ENCODE results near the gene CERK. TPM values are rescaled to one million over a fixed set of nuclear protein-coding genes. Genes with fewer than 3 reads are reported as not detected.

The CERK gene
- total RNA-seq, 1 experiment from 2014 or later = 45.6 TPM

GRCh38 chr22:46687048-46687444 is 51.0 kb downstream of the CERK start:
- Mint-ChIP-seq H3K4me3 (no peak overlapping the region), H3K4me1 (0 out of 2 replicates have a peak, but pooled peaks cover 4% of the 10 kb centered on the region), H3K36me3 (peaks cover 28% of the 10 kb centered on the region), H3K27me3 (ENCODE audit: low read depth) (no peaks in the 10 kb centered on the region), H3K9me3 (no peaks in the 10 kb centered on the region), H3K27ac (no peak overlapping the region)
- ATAC-seq (no peak), DNase-seq (ENCODE audit: low spot score) (no peak)
- ChIA-PET POLR2A (no interaction called here), CTCF (no interaction called here)
- TF ChIP-seq NR2C2 (CRISPR knock-in tag; IDR thresholded peaks at IDR 0.05) (no peak), FOXP1 (CRISPR knock-in tag; IDR thresholded peaks at IDR 0.05; ENCODE audit: borderline replicate concordance) (no peak), AFF4 (CRISPR knock-in tag; IDR thresholded peaks at IDR 0.05; ENCODE audit: borderline replicate concordance) (no peak), ELF4 (CRISPR knock-in tag; IDR thresholded peaks at IDR 0.05; ENCODE audit: low read depth) (no peak), TP53 (CRISPR knock-in tag; IDR thresholded peaks at IDR 0.05) (no peak)

GRCh38 chr22:46686221-46687047 is 51.6 kb downstream of the CERK start:
- CTCF ChIA-PET = interaction anchor here (0.8 kb wide), 1 partner anchor 62 kb away, joined by 3 read pairs; no protein-coding TSS in a partner anchor
- H3K4me3 Mint-ChIP-seq = no peak overlapping the region
- POLR2A ChIA-PET = no interaction called here
- H3K27ac Mint-ChIP-seq = no peak overlapping the region
- 0 out of 2 replicates have a peak, but pooled peaks cover 4% of the 10 kb centered on the region for H3K4me1 Mint-ChIP-seq
- DNase-seq (ENCODE audit: low spot score) (no peak), ATAC-seq (no peak)
- H3K27me3 Mint-ChIP-seq (ENCODE audit: low read depth) = no peaks in the 10 kb centered on the region
- peaks cover 23% of the 10 kb centered on the region for H3K36me3 Mint-ChIP-seq
- no peaks in the 10 kb centered on the region for H3K9me3 Mint-ChIP-seq
- TF ChIP-seq CREM (CRISPR knock-in tag; IDR thresholded peaks at IDR 0.05) (no peak), OVOL2 (CRISPR knock-in tag; IDR thresholded peaks at IDR 0.05; ENCODE audit: borderline replicate concordance) (no peak), ZNF423 (CRISPR knock-in tag; IDR thresholded peaks at IDR 0.05) (no peak), SOX15 (CRISPR knock-in tag; IDR thresholded peaks at IDR 0.05) (no peak), ZNF671 (CRISPR knock-in tag; IDR thresholded peaks at IDR 0.05) (no peak), CBFB (CRISPR knock-in tag; IDR thresholded peaks at IDR 0.05; ENCODE audit: low read depth) (no peak), JUN (CRISPR knock-in tag; IDR thresholded peaks at IDR 0.05) (no peak), PREB (CRISPR knock-in tag; IDR thresholded peaks at IDR 0.05; ENCODE audit: borderline replicate concordance) (no peak), TP53 (CRISPR knock-in tag; IDR thresholded peaks at IDR 0.05) (no peak), ZBTB21 (CRISPR knock-in tag; IDR thresholded peaks at IDR 0.05; ENCODE audit: borderline replicate concordance) (no peak)
- TF ChIP-seq, protein P1, sequence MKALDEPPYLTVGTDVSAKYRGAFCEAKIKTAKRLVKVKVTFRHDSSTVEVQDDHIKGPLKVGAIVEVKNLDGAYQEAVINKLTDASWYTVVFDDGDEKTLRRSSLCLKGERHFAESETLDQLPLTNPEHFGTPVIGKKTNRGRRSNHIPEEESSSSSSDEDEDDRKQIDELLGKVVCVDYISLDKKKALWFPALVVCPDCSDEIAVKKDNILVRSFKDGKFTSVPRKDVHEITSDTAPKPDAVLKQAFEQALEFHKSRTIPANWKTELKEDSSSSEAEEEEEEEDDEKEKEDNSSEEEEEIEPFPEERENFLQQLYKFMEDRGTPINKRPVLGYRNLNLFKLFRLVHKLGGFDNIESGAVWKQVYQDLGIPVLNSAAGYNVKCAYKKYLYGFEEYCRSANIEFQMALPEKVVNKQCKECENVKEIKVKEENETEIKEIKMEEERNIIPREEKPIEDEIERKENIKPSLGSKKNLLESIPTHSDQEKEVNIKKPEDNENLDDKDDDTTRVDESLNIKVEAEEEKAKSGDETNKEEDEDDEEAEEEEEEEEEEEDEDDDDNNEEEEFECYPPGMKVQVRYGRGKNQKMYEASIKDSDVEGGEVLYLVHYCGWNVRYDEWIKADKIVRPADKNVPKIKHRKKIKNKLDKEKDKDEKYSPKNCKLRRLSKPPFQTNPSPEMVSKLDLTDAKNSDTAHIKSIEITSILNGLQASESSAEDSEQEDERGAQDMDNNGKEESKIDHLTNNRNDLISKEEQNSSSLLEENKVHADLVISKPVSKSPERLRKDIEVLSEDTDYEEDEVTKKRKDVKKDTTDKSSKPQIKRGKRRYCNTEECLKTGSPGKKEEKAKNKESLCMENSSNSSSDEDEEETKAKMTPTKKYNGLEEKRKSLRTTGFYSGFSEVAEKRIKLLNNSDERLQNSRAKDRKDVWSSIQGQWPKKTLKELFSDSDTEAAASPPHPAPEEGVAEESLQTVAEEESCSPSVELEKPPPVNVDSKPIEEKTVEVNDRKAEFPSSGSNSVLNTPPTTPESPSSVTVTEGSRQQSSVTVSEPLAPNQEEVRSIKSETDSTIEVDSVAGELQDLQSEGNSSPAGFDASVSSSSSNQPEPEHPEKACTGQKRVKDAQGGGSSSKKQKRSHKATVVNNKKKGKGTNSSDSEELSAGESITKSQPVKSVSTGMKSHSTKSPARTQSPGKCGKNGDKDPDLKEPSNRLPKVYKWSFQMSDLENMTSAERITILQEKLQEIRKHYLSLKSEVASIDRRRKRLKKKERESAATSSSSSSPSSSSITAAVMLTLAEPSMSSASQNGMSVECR (CRISPR knock-in tag; IDR thresholded peaks at IDR 0.05; ENCODE audit: borderline replicate concordance) = no peak
- TF ChIP-seq, protein P2, sequence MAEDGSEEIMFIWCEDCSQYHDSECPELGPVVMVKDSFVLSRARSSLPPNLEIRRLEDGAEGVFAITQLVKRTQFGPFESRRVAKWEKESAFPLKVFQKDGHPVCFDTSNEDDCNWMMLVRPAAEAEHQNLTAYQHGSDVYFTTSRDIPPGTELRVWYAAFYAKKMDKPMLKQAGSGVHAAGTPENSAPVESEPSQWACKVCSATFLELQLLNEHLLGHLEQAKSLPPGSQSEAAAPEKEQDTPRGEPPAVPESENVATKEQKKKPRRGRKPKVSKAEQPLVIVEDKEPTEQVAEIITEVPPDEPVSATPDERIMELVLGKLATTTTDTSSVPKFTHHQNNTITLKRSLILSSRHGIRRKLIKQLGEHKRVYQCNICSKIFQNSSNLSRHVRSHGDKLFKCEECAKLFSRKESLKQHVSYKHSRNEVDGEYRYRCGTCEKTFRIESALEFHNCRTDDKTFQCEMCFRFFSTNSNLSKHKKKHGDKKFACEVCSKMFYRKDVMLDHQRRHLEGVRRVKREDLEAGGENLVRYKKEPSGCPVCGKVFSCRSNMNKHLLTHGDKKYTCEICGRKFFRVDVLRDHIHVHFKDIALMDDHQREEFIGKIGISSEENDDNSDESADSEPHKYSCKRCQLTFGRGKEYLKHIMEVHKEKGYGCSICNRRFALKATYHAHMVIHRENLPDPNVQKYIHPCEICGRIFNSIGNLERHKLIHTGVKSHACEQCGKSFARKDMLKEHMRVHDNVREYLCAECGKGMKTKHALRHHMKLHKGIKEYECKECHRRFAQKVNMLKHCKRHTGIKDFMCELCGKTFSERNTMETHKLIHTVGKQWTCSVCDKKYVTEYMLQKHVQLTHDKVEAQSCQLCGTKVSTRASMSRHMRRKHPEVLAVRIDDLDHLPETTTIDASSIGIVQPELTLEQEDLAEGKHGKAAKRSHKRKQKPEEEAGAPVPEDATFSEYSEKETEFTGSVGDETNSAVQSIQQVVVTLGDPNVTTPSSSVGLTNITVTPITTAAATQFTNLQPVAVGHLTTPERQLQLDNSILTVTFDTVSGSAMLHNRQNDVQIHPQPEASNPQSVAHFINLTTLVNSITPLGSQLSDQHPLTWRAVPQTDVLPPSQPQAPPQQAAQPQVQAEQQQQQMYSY (CRISPR knock-in tag; IDR thresholded peaks at IDR 0.05) = no peak
- TF ChIP-seq, protein P3, sequence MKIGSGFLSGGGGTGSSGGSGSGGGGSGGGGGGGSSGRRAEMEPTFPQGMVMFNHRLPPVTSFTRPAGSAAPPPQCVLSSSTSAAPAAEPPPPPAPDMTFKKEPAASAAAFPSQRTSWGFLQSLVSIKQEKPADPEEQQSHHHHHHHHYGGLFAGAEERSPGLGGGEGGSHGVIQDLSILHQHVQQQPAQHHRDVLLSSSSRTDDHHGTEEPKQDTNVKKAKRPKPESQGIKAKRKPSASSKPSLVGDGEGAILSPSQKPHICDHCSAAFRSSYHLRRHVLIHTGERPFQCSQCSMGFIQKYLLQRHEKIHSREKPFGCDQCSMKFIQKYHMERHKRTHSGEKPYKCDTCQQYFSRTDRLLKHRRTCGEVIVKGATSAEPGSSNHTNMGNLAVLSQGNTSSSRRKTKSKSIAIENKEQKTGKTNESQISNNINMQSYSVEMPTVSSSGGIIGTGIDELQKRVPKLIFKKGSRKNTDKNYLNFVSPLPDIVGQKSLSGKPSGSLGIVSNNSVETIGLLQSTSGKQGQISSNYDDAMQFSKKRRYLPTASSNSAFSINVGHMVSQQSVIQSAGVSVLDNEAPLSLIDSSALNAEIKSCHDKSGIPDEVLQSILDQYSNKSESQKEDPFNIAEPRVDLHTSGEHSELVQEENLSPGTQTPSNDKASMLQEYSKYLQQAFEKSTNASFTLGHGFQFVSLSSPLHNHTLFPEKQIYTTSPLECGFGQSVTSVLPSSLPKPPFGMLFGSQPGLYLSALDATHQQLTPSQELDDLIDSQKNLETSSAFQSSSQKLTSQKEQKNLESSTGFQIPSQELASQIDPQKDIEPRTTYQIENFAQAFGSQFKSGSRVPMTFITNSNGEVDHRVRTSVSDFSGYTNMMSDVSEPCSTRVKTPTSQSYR (CRISPR knock-in tag; IDR thresholded peaks at IDR 0.05) = no peak

Data from WTC11 (cell line).